GM10847 (cell line): ENCODE results near the gene ABHD4.

ENCODE experiments used
- POLR2A ChIP-seq: IDR thresholded peaks from 2 replicates; pipeline ENCODE4 v1.6.1; 2011; ENCODE audit not compliant: insufficient read length; ENCODE audit errors: extremely low read depth

Gene ABHD4

DNA sequence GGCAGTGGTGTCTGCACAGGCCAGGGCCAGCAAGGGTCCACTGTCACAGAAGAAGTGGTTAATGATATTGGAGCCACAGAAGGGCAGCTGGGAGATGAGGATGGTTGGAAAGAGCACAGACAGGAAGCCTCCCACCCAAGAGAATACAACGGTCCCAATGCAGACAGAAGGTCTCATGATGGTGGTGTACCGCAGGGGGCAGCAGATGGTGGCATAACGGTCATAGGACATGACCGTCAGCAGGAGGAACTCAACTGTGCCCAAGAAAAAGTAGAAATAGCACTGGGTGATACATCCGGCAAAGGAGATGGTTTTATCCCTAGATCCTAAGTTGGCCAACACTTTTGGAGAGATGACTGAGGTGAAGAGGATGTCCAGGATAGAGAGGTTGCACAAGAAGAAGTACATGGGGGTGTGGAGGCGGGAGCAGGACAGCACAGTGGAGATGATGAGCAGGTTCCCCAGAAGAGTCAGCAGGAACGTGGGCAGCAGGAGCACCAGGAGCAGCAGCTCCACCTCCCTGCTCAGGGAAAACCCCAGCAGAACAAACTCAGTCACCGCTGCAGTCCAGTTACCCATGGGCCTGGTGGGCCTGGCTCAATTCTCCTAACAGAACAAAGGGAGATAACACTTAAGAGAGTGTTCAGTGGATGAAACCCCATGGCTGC lies 36.3 kb downstream of the ABHD4 start:
- TF ChIP-seq POLR2A = no peak

DNA sequence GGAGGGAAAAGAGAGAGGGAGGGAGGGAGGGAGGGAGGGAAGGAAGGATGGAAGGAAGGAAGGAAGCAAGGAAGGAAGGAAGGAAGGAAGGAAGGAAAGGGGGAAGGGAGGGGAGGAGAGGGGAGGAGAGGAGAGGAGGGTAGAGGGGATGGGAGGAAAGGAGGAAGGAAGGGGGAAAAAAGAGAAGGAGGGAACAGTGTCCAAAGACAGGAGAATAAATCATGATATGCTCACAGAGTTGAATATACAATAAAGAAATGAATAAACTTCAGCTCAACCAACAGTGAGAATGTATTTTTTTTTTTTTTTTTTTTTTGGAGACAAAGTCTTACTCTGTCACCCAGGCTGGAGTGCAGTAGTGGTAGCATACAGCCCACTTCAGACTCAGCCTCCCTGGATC lies 42.1 kb downstream of the ABHD4 start:
- no peak for TF ChIP-seq POLR2A

DNA sequence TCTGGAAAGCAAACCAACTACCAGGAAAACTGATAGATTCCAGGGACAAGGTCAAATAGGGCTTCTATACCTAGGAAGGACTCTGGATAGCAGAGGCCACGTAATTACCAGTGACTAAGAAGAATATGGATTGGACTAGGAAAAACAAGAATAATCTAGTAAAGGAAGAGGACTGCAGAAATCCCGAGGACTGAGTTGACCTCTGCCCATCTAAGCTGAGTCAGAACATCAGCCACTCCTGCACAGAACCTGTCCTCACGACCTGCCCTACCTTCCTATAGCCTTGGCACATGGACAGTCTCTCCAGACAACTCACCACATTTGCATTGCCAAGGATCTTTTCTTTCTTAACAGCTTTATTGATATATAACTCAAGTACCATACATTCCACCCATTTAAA lies 43.7 kb downstream of the ABHD4 start:
- no peak for TF ChIP-seq POLR2A

DNA sequence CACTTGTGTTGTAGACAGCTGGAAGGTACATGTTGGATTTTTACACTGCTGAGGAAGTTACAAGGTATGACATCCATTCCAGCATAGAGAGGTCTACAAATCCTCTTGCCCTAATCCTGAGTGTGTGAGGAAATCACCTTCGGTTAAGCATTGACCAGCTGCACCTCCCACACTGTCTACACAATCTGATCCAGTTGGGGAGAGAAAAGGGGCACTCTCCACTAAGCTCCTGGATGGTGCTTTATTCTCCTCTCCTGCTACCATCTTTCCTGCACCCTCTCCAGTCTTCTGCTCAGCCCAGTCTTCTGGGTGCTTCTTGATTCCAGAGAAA lies 46.2 kb downstream of the ABHD4 start, which contains the start of gene OR6J1:
OR6J1 (minus strand) TSS at position 48 of the 331 bp plus-strand sequence. CDS start 9,541 bp downstream, outside the sequence.
- no peak for TF ChIP-seq POLR2A

DNA sequence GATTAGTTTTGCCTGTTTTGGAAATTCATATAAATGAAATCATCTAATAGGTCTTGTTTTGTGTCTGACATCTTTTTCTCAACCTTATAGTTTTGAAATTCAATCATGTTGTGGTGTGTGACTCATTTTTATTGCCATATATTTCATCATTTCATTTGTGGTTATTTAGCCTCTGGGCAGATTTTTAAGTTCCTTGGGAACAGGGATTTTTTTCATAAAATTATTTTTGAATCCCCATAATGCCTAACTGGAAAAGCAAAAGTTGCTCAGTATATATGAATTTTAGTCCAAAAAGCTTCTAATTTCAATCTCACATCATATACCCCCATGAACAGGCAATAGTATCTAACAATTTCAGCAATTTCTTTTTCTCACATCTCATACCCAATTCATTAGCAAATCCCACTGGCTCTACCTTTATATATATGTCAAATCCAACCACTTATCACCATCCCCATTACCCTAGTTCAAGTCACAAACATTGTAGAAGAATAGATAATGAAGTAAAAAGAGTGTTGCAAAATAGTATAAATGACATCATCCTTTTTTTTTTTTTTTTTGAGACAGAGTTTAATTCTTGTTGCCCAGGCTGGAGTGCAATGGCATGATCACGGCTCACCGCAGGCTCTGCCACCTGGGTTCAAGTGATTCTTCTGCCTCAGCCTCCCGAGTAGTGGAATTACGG lies 48.6 kb downstream of the ABHD4 start:
- TF ChIP-seq POLR2A = no peak

DNA sequence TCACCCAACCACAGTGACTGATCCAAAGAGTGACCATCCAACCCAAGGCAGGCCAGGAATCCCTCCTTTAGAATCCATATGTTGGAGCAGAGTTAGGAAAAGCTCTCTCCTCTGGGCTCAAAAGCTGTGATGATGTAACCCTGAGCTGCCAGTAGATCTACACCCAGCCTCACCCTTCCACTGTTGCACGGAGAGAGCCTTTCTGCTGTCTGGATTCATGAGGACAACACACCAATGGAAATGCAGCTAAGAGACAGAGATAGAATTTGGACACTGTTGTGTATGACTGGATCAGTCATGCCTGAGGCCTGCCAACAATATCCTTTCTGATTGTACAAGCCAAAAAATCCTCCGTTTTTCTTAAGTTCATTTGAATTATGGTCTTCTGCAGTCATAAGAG lies 50.4 kb downstream of the ABHD4 start:
- TF ChIP-seq POLR2A = no peak

DNA sequence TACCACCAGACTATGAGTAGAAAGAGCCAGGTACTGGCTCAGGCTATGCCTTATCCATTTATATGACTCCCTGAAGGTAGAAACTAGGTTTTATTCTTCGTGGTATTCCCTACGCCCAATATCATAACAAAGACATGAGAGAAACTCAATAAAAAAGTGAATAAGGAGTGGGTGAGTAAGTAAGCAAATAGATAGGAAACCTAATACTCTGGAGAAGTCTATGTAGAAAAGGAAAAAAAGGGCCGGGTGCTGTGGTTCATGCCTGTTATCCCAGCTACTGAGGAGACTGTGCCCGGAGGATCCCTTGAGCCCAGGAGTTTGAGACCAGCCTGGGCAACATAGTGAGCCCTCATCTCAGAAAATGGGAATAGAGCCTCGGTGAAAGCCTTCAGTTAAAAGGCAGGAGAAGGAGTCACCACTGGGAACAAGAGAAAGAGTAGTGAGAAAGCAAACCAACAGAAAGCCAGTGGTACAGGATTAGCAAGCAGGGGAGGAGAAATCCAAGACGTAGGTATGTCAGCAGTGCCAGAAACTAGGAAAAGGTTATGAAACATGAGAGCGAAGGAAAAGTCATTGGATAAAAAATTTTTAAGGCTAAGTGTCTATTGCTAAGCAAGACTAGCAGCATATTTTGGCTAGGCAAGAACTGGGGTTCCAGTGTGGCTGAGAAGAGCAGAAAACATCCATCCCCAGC lies 52.1 kb downstream of the ABHD4 start:
- no peak for TF ChIP-seq POLR2A

DNA sequence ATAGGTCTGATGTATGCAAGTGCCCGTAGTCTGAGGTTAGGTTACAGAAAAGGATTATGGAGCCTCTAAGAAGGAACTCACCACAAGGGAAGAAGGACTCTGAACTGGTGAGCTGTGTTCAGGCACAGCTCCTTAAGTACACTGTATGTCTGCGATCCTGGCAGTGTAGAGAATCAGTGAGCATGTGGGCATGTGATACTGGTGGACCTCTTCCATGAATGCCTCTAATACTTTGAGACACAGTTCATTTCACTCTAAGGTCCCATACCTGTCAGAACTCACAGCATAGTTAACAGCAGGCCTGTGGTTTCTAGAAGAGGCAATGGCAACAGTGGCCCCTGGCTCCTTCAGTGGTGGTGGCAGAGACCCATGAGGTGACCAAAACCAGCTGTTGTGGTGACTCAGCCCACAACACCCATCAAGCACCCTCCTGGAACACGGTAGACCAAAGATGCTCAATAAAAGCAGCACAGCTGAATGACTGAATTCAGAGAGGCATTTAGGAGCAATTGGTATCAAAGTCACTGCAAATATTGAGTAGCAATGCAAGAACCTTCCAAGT lies 52.9 kb downstream of the ABHD4 start:
- TF ChIP-seq POLR2A = no peak

DNA sequence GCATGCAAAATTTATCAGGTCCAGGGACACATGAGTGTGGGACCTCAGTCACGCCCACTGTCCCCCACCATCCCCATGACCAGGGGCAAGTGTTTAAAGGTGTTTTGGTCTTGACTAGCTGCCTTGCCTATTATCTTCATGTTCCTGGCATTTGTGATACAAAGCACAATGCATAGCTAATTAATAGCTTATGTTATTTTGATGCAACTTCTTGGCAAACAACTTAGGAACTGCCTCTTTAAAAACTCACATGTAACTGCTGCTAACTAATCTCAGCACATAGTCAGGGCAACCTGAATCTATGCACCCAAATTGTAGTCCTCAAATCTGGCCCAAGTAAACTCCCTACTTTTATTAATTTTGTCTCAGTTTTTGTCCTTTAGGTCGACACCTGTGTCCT lies 53.5 kb downstream of the ABHD4 start:
- no peak for TF ChIP-seq POLR2A

DNA sequence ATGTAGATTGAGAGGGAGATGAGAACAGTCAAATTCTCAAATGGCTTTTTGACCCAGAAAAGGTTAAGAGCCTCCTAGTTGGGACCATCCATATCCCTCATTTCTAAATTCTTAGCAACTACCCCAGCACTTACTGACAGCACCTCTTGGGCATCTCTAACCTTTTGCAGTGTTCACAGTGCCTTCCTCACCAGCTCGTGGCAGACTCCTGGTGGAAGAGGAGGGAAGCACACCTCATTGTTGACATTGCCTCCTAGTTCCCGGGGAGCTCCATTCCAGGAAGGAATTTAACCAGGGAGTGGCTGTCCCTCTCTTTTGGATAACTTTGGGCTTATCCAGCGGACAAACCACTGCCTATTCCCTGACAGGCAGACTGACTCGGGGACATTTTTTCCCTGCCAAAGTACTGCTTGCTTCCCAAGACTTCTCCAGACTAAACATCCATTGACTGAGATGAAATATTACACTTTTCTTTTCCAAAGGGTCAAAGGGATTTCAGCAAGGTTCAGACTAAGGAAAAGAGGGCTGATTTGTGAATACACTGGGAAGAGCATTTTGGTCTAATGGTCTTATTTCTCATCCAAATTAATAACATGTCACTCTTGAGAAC lies 55.0 kb downstream of the ABHD4 start:
- no peak for TF ChIP-seq POLR2A

DNA sequence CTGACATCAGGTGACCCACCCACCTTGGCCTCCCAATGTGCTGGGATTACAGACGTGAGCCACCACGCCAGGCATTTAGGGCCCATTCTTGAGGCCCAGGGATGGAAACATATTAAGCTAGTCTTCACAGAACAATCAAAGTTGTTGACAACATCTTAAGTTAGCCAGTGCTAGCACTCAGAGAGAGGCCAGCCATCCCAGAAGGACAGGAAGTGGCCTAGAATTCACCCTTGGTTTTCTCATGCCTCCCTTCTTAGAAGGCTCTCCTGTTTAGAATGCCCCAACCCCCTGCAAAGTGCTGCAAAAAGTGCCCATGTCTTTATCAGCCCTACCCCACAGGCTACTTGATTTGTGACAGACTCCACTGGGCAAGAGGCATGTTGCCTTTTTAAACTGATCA lies 58.1 kb downstream of the ABHD4 start:
- TF ChIP-seq POLR2A = no peak

DNA sequence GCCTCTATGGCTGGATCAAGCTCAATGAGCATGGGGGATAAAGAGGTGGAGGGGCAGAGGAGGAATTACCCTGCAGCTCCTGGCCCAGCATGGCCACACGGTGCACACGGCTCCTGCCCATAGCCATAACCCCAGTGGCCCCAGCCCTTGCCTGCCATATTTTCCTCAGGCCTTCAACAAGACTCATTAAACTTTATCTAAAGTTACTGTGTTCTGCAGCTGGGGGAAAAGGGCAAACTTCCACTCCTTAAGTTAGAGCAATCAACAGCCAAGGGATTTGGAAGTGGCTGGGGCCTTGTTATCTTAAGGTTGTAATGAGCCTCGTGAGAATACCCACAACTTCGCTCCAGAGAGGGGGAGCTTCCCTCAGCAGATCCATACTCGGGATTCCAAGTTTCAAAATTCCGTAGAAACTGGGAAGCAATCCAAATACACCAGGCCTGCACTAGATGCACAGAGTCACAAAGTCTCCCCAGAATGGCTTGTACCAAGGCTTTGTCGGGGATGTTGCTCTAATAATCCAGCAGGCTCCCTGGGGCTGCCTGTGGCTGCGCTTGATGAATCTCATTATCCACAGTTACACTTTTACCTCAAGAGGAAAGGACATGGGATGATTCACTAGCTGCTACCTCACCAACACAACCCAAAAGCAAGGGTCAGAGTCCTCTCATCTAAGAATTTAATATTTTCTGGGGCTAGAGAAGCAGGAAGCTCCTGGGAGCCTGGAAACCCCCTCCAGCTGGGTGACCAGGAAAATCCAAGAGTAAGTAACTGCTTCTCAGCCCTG lies 59.0 kb downstream of the ABHD4 start:
- TF ChIP-seq POLR2A = no peak

DNA sequence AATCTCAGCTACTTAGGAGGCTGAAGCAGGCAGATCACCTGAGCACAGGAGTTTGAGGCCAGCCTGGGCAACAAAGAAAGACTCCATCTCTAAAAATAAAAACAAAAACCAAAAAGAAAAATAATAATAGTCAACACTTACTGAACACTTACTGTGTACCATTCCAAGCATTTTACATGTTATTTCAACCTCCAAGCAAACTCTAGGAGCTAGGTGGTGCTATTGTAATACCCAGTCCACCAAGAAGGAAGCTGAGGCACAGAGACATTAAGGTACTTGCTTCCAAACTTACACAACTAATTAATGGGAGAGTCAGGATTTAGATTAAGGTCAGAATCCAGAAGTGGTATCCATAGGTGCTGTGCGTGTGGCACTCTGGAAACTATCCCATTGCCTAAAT lies 59.8 kb downstream of the ABHD4 start:
- no peak for TF ChIP-seq POLR2A

DNA sequence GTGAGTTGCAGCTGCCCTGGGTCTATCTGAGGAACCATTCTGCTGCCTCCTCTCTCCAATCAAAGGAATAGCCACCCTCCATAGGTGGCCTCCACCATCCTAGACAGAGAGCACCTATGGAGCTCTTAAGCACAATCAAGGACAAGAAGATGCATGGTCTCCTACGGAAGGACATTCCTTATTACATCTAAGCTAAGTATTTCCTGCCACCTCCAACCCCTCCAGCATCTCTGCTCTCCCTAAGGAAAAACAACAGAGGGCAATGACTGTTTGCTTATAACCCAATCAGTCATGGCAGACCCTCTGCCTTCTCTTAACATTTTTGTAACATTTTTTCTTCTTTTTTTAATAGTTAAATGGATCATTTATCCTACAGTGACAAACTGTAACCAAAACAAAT lies 60.8 kb downstream of the ABHD4 start:
- no peak for TF ChIP-seq POLR2A

DNA sequence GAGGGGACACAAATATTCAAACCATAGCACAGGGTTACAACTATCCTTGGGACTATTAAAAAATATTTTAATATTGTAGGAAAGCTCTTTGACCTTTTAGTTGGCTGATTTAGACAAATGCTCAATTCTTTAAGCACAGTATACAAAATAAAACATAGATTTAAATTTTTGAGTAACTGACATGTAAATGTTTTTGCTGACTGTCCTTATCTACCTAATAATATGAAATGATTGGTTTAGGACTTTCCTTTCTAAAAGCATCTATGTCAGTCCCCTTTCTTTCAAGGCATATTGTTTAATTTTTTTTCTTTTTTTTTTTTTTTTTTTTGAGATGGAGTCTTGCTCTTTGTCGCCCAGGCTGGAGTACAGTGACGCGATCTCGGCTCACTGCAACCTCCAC lies 62.6 kb downstream of the ABHD4 start:
- TF ChIP-seq POLR2A = no peak
